ENCODE results near the gene SRGAP1.

Gene SRGAP1

GRCh38 chr12:63909746-63910145, 65.2 kb downstream of the SRGAP1 start:
- no peak for DNase-seq

GRCh38 chr12:63911341-63911740, 66.8 kb downstream of the SRGAP1 start:
- DNase-seq: no peak

- DNase-seq: peak; percentile 17 to 36 (median 25)
These were observed 68.2 kb downstream of the SRGAP1 start for GRCh38 chr12:63912651-63913050.

- no peak for DNase-seq
These were observed 69.4 kb downstream of the SRGAP1 start for GRCh38 chr12:63913929-63914328.

- no peak for DNase-seq
These were observed 70.8 kb downstream of the SRGAP1 start for GRCh38 chr12:63915105-63915800.

- peak; percentile 56 to 79 (median 73) for DNase-seq
These were observed 72.3 kb downstream of the SRGAP1 start for GRCh38 chr12:63916561-63917476.

GRCh38 chr12:63917477-63917862, 73.0 kb downstream of the SRGAP1 start:
- no peak for DNase-seq

- DNase-seq: peak; percentile 82 to 97 (median 95)
These were observed 73.6 kb downstream of the SRGAP1 start for GRCh38 chr12:63917864-63918799.

GRCh38 chr12:63918800-63919300, 74.3 kb downstream of the SRGAP1 start:
- DNase-seq: peak; percentile 18 to 69 (median 61)

GRCh38 chr12:63919756-63920155, 75.3 kb downstream of the SRGAP1 start:
- DNase-seq: no peak

- DNase-seq: no peak
These were observed 76.7 kb downstream of the SRGAP1 start for GRCh38 chr12:63921157-63921556.

GRCh38 chr12:63922474-63922873, 78.0 kb downstream of the SRGAP1 start:
- no peak for DNase-seq

GRCh38 chr12:63924781-63925180, 80.3 kb downstream of the SRGAP1 start:
- no peak for DNase-seq

- DNase-seq: no peak
These were observed 83.0 kb downstream of the SRGAP1 start for GRCh38 chr12:63927511-63927910.

- no peak for DNase-seq
These were observed 83.8 kb downstream of the SRGAP1 start for GRCh38 chr12:63928305-63928704.

- DNase-seq: no peak
These were observed 84.9 kb downstream of the SRGAP1 start for GRCh38 chr12:63929426-63929825.

- peak; percentile 39 to 79 (median 57) for DNase-seq
These were observed 86.5 kb downstream of the SRGAP1 start for GRCh38 chr12:63930971-63931370.

GRCh38 chr12:63931703-63932102, 87.2 kb downstream of the SRGAP1 start:
- no peak for DNase-seq

GRCh38 chr12:63934936-63935335, 90.4 kb downstream of the SRGAP1 start:
- no peak for DNase-seq

GRCh38 chr12:63935361-63935760, 90.9 kb downstream of the SRGAP1 start:
- no peak for DNase-seq

- no peak for DNase-seq
These were observed 93.1 kb downstream of the SRGAP1 start for GRCh38 chr12:63937378-63938316.

Measured in suppressor macrophage treated with lipopolysaccharide for 1 hour (primary cell).